ENCODE data around the gene NTRK3.

The NTRK3 gene

GRCh38 chr15:87971076-87971475, 285.5 kb downstream of the NTRK3 start:
- H3K9me3 ChIP-seq (ENCODE audit: insufficient read depth, low read length) = no peaks in the 10 kb centered on the region
- TF ChIP-seq EZH2phosphoT487 (IDR thresholded peaks at IDR 0.05; ENCODE audit: low read depth) (no peak), CTCF (IDR thresholded peaks at IDR 0.05; ENCODE audit: low read depth, low read length) (no peak)

GRCh38 chr15:87967951-87968350, 288.6 kb downstream of the NTRK3 start:
- H3K27me3 ChIP-seq (ENCODE audit: low read depth, low read length) = peaks cover 12% of the 10 kb centered on the region; the same call in 1 of the 2 replicates
- no peaks in the 10 kb centered on the region for H4K20me1 ChIP-seq (ENCODE audit: insufficient read depth, low read length)
- no peaks in the 10 kb centered on the region for H3K9me3 ChIP-seq (ENCODE audit: insufficient read depth, low read length)
- H3K79me2 ChIP-seq (ENCODE audit: low read length) = no peaks in the 10 kb centered on the region
- no peak overlapping the region for H3K4me3 ChIP-seq (ENCODE audit: low read length)
- no peaks in the 10 kb centered on the region for H3K4me1 ChIP-seq (ENCODE audit: low read length)
- no peak for TF ChIP-seq EZH2phosphoT487 (IDR thresholded peaks at IDR 0.05; ENCODE audit: low read depth)
- TF ChIP-seq CTCF (IDR thresholded peaks at IDR 0.05; ENCODE audit: low read depth, low read length) = no peak
- H3K4me2 ChIP-seq (ENCODE audit: low read length) = no peak overlapping the region
- no peak overlapping the region for H2AFZ ChIP-seq (ENCODE audit: low read depth, low read length)
- H3K9ac ChIP-seq (ENCODE audit: low read length) = no peak overlapping the region
- H3K36me3 ChIP-seq (replicated peaks; ENCODE audit: low read depth, low read length) = no peaks in the 10 kb centered on the region
- H3K27ac ChIP-seq (ENCODE audit: low read length) = no peak overlapping the region

More at GRCh38 chr15:87971076-87971475, 285.5 kb downstream of the NTRK3 start:
- H3K79me2 ChIP-seq (ENCODE audit: low read length) = no peaks in the 10 kb centered on the region
- H3K27ac ChIP-seq (ENCODE audit: low read length) = no peak overlapping the region
- H4K20me1 ChIP-seq (ENCODE audit: insufficient read depth, low read length) = no peaks in the 10 kb centered on the region
- no peaks in the 10 kb centered on the region for H3K4me1 ChIP-seq (ENCODE audit: low read length)
- H3K36me3 ChIP-seq (replicated peaks; ENCODE audit: low read depth, low read length) = no peaks in the 10 kb centered on the region
- H3K4me2 ChIP-seq (ENCODE audit: low read length) = no peak overlapping the region
- H3K27me3 ChIP-seq (ENCODE audit: low read depth, low read length) = peaks cover 23% of the 10 kb centered on the region
- H3K4me3 ChIP-seq (ENCODE audit: low read length) = no peak overlapping the region
- no peak overlapping the region for H3K9ac ChIP-seq (ENCODE audit: low read length)
- H2AFZ ChIP-seq (ENCODE audit: low read depth, low read length) = no peak overlapping the region

GRCh38 chr15:87965304-87965703, 291.2 kb downstream of the NTRK3 start:
- Histone ChIP-seq H3K27me3 (ENCODE audit: low read depth, low read length) (peaks cover 14% of the 10 kb centered on the region; the same call in 1 of the 2 replicates), H3K27ac (ENCODE audit: low read length) (no peak overlapping the region), H2AFZ (ENCODE audit: low read depth, low read length) (no peak overlapping the region), H3K4me3 (ENCODE audit: low read length) (no peak overlapping the region), H3K79me2 (ENCODE audit: low read length) (no peaks in the 10 kb centered on the region), H3K9ac (ENCODE audit: low read length) (no peak overlapping the region), H3K36me3 (replicated peaks; ENCODE audit: low read depth, low read length) (no peaks in the 10 kb centered on the region), H3K4me2 (ENCODE audit: low read length) (no peak overlapping the region), H3K4me1 (ENCODE audit: low read length) (no peaks in the 10 kb centered on the region), H3K9me3 (ENCODE audit: insufficient read depth, low read length) (no peaks in the 10 kb centered on the region), H4K20me1 (ENCODE audit: insufficient read depth, low read length) (no peaks in the 10 kb centered on the region)
- TF ChIP-seq EZH2phosphoT487 (IDR thresholded peaks at IDR 0.05; ENCODE audit: low read depth) (no peak), CTCF (IDR thresholded peaks at IDR 0.05; ENCODE audit: low read depth, low read length) (no peak)

GRCh38 chr15:87962428-87962827, 294.1 kb downstream of the NTRK3 start:
- Histone ChIP-seq H3K27ac (ENCODE audit: low read length) (no peak overlapping the region), H4K20me1 (ENCODE audit: insufficient read depth, low read length) (no peaks in the 10 kb centered on the region), H3K9ac (ENCODE audit: low read length) (no peak overlapping the region), H3K27me3 (ENCODE audit: low read depth, low read length) (peaks cover 23% of the 10 kb centered on the region), H3K36me3 (replicated peaks; ENCODE audit: low read depth, low read length) (no peaks in the 10 kb centered on the region), H3K9me3 (ENCODE audit: insufficient read depth, low read length) (no peaks in the 10 kb centered on the region), H3K79me2 (ENCODE audit: low read length) (no peaks in the 10 kb centered on the region), H3K4me2 (ENCODE audit: low read length) (no peak overlapping the region), H2AFZ (ENCODE audit: low read depth, low read length) (no peak overlapping the region), H3K4me1 (ENCODE audit: low read length) (no peaks in the 10 kb centered on the region), H3K4me3 (ENCODE audit: low read length) (no peak overlapping the region)
- TF ChIP-seq CTCF (IDR thresholded peaks at IDR 0.05; ENCODE audit: low read depth, low read length) = no peak
